Measurements from ENCODE around the gene AK2.

- TF ChIP-seq POLR2A (IDR thresholded peaks at IDR 0.05) (no peak), CTCF (IDR thresholded peaks at IDR 0.05) (no peak)
Measured at GRCh38 chr1:33003657-33004056, 33.0 kb downstream of the AK2 start.
